ENCODE results near the gene PRKAR1B. TPM values are rescaled to one million over a fixed set of nuclear protein-coding genes. Genes with fewer than 3 reads are reported as not detected.
"Not testable (repeated sequence)": the region's sequence is repeated elsewhere in the genome, so short reads cannot be mapped to it uniquely, and the experiment has no call there.

PRKAR1B gene
- total RNA-seq, 1 donor from 2014 or later, result 11.8 TPM

DNA sequence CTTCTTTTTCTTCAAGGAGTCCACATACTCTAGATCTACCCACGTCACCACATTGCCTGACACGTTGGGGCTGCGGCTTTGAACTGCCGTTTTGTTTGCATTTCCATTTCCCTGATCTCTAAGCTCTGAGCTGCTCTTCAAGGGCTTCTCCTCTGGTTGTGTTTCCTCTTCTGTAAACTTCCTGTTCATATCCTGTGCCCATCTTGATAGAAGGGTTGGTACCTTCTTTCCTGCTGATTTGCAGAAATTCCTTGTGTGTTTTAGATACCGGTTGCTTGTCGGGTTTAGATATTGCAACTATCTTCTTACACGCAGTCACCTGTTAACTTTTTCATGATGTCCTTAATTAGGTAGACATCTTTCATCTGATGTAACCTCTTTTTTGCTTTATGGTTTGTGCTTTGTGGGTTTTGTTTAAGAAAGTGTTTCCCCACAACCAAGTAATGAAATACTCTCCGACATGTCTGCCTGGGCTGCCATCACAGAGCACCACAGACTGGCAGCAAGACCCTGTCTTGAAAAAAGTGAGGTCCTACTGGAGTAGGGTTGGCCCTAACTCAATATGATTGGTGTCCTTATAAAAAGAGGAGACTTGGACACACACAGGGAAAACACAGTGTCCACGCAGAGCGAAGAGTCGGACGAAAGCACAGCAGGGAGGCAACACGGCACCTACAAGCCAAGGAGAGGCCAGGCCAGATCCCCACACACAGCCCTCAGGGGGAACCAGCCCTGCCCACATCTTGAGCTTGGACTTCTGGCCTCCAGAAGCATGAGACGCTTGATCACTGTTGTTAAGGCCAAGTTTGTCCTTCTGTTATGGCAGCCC lies 108.3 kb downstream of the PRKAR1B start:
- no peak overlapping the region for H3K27ac ChIP-seq
- no peaks in the 10 kb centered on the region for H3K4me1 ChIP-seq
- no peak overlapping the region for H3K9ac ChIP-seq
- H3K9me3 ChIP-seq (ENCODE audit: low read depth), result no peaks in the 10 kb centered on the region
- Mint-ChIP-seq H3K36me3 (peaks cover 1% of the 10 kb centered on the region), H3K9me3 (peaks cover 32% of the 10 kb centered on the region), H3K27me3 (ENCODE audit: insufficient read depth, low read depth) (peaks cover 7% of the 10 kb centered on the region), H3K4me3 (no peak overlapping the region), H3K27ac (no peak overlapping the region), H3K4me1 (no peaks in the 10 kb centered on the region)
- no peaks in the 10 kb centered on the region for H3K27me3 ChIP-seq
- no peak overlapping the region for H3K4me2 ChIP-seq
- H2AFZ ChIP-seq (replicated peaks), result no peak overlapping the region
- H3K4me3 ChIP-seq, result no peak overlapping the region
- TF ChIP-seq EZH2phosphoT487 (IDR thresholded peaks at IDR 0.05) (no peak), EZH2 (IDR thresholded peaks at IDR 0.05) (no peak)
- TF ChIP-seq, protein P1, sequence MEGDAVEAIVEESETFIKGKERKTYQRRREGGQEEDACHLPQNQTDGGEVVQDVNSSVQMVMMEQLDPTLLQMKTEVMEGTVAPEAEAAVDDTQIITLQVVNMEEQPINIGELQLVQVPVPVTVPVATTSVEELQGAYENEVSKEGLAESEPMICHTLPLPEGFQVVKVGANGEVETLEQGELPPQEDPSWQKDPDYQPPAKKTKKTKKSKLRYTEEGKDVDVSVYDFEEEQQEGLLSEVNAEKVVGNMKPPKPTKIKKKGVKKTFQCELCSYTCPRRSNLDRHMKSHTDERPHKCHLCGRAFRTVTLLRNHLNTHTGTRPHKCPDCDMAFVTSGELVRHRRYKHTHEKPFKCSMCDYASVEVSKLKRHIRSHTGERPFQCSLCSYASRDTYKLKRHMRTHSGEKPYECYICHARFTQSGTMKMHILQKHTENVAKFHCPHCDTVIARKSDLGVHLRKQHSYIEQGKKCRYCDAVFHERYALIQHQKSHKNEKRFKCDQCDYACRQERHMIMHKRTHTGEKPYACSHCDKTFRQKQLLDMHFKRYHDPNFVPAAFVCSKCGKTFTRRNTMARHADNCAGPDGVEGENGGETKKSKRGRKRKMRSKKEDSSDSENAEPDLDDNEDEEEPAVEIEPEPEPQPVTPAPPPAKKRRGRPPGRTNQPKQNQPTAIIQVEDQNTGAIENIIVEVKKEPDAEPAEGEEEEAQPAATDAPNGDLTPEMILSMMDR (IDR thresholded peaks at IDR 0.05), result no peak
- no peak for DNase-seq (ENCODE audit: low spot score)
- no peaks in the 10 kb centered on the region for H3K79me2 ChIP-seq (ENCODE audit: low read depth)
- no peaks in the 10 kb centered on the region for H3F3A ChIP-seq (ENCODE audit: low read depth)
- H3K36me3 ChIP-seq, result no peaks in the 10 kb centered on the region
- H4K20me1 ChIP-seq (ENCODE audit: low read depth), result no peaks in the 10 kb centered on the region

DNA sequence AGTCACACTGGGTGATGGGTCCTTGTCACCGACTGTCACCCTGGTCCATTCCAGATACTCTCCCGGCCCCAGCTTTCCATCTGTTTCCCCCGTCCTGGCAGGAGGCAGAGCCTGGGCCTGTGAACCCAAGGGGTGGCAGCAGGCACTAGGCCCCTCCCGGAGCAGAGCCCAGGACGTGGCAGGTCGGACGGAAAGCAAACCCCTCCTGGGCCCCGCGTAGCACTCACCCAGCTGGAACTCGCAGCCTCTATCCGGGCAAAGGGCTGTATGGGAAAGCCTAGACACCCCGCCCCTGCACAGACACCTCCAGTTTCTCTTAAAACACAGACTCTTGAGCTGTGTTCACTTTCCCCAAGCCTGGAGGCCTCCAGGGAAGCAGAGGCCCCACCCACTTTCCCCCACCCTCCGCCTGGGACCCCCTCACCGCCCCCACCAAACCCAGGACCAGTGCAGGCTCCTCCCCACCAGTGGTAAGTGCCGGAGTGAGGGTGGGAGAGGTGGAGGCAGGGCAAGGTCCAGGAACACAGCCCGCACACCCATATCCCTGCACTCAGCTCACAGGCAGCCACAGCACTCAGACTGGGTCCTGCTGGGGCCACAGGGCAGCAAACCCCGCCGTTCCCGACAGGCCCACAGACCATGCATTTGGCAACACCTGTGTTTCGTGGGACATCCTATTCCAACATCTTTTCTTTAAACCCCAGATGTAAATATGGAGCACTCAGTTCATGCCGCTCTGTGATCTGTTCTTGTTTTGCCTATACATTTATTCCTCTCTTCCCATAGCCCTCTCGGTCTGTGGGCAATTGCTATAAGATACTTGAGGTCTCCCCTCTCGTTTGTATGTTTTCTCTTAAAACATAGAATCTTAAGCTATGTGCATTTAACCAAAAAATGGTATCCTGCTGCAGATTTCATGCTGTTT lies 109.2 kb downstream of the PRKAR1B start:
- no peak overlapping the region for H3K27ac ChIP-seq
- no peaks in the 10 kb centered on the region for H3K27me3 ChIP-seq
- TF ChIP-seq EZH2 (IDR thresholded peaks at IDR 0.05) (no peak), EZH2phosphoT487 (IDR thresholded peaks at IDR 0.05) (no peak)
- TF ChIP-seq, protein P1 (IDR thresholded peaks at IDR 0.05), result no peak
- no peak overlapping the region for H3K9ac ChIP-seq
- Mint-ChIP-seq H3K36me3 (peaks cover 1% of the 10 kb centered on the region), H3K9me3 (peaks cover 27% of the 10 kb centered on the region), H3K27ac (no peak overlapping the region), H3K4me1 (no peaks in the 10 kb centered on the region), H3K27me3 (ENCODE audit: insufficient read depth, low read depth) (peaks cover 7% of the 10 kb centered on the region), H3K4me3 (no peak overlapping the region)
- H2AFZ ChIP-seq (replicated peaks), result no peak overlapping the region
- H3K79me2 ChIP-seq (ENCODE audit: low read depth), result no peaks in the 10 kb centered on the region
- no peak overlapping the region for H3K4me2 ChIP-seq
- DNase-seq (ENCODE audit: low spot score), result no peak
- no peaks in the 10 kb centered on the region for H3K4me1 ChIP-seq
- H3K9me3 ChIP-seq (ENCODE audit: low read depth), result no peaks in the 10 kb centered on the region
- no peaks in the 10 kb centered on the region for H4K20me1 ChIP-seq (ENCODE audit: low read depth)
- H3F3A ChIP-seq (ENCODE audit: low read depth), result no peaks in the 10 kb centered on the region
- H3K4me3 ChIP-seq, result no peak overlapping the region
- no peaks in the 10 kb centered on the region for H3K36me3 ChIP-seq

DNA sequence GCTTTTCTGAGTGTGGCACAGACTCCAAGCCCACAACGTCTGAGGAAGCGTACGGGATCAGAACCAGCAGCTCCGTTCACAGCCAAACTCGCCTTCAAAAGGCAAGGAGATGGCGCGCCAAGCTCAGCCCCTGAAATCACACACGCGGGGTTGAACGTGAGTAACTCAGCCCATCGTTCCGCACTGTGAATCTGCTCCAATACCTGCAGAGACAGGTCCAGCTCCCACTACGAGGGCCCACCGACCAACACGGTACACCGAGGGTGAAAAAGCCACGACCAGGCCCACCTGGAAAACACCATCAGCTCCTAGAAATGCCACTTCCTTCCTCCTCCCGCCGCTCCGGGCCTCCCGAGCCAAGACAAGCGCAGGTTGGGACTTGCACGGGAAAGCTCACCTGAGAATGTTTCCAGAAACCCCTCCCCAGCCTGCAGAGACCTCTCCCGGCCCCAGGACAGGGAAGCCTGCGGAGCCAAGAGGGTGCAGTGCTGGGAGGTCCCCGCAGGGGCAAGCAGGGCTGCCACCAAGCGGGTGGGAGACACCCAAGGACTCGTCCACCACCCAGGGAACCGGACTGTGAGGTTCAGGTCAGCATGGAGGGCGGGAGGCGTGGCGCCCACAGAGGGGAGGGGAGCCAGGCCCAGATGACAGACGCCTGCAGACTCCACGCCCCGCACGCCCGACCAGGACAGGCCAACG lies 113.5 kb downstream of the PRKAR1B start:
- H3K27me3 Mint-ChIP-seq (ENCODE audit: insufficient read depth, low read depth), result peaks cover 7% of the 10 kb centered on the region
- DNase-seq (ENCODE audit: low spot score), result no peak
- H3F3A ChIP-seq (ENCODE audit: low read depth), result peaks cover 3% of the 10 kb centered on the region
- no peak overlapping the region for H3K4me2 ChIP-seq
- no peak overlapping the region for H3K27ac ChIP-seq
- H3K79me2 ChIP-seq (ENCODE audit: low read depth), result no peaks in the 10 kb centered on the region
- H3K36me3 Mint-ChIP-seq, result no peaks in the 10 kb centered on the region
- H3K9me3 Mint-ChIP-seq, result no peaks in the 10 kb centered on the region
- H3K36me3 ChIP-seq, result no peaks in the 10 kb centered on the region
- peaks cover 19% of the 10 kb centered on the region for H3K4me1 Mint-ChIP-seq
- H3K9ac ChIP-seq, result no peak overlapping the region
- H2AFZ ChIP-seq (replicated peaks), result no peak overlapping the region
- H3K27ac Mint-ChIP-seq, result no peak overlapping the region
- no peak overlapping the region for H3K4me3 ChIP-seq
- peaks cover 14% of the 10 kb centered on the region for H3K4me1 ChIP-seq
- TF ChIP-seq, protein P1 (IDR thresholded peaks at IDR 0.05), result no peak
- no peaks in the 10 kb centered on the region for H3K9me3 ChIP-seq (ENCODE audit: low read depth)
- H3K4me3 Mint-ChIP-seq, result no peak overlapping the region
- H3K27me3 ChIP-seq, result no peaks in the 10 kb centered on the region
- H4K20me1 ChIP-seq (ENCODE audit: low read depth), result no peaks in the 10 kb centered on the region

DNA sequence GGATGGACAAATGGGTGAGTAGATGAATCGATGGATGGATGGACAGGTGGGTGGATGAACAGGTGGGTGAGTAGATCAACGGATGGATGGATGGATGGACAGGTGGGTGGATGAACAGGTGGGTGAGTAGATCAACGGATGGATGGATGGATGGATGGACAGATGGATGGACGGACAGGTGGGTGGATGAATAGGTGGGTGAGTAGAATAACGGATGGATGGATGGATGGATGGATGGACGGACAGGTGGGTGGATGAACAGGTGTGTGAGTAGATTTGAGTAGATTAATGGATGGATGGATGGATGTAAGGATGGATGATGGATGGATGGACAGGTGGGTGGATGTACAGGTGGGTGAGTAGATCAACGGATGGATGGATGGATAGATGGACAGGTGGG lies 115.2 kb downstream of the PRKAR1B start:
- H3K4me2 ChIP-seq; H3K27ac ChIP-seq; H3K9me3 ChIP-seq (ENCODE audit: low read depth); DNase-seq (ENCODE audit: low spot score); H3K36me3 Mint-ChIP-seq; H2AFZ ChIP-seq (replicated peaks); H3F3A ChIP-seq (ENCODE audit: low read depth); H3K27ac Mint-ChIP-seq; H3K36me3 ChIP-seq; H3K27me3 ChIP-seq; H3K27me3 Mint-ChIP-seq (ENCODE audit: insufficient read depth, low read depth); H3K9me3 Mint-ChIP-seq; H3K79me2 ChIP-seq (ENCODE audit: low read depth); H3K4me3 Mint-ChIP-seq; H3K4me3 ChIP-seq; H3K9ac ChIP-seq; H4K20me1 ChIP-seq (ENCODE audit: low read depth): not testable (repeated sequence)
- peaks cover 24% of the 10 kb centered on the region for H3K4me1 Mint-ChIP-seq
- H3K4me1 ChIP-seq, result peaks cover 14% of the 10 kb centered on the region
